ENCODE measurements around the gene MBOAT7. TPM values are rescaled to one million over a fixed set of nuclear protein-coding genes. Genes with fewer than 3 reads are reported as not detected.

MBOAT7 gene
- total RNA-seq, 1 experiment from 2014 or later = 109 TPM

GRCh38 chr19:54209058-54209810 is 19.9 kb upstream of the MBOAT7 start:
- POLR2A ChIA-PET = interaction anchor here (0.9 to 3.9 kb wide), 6 partner anchors 9 to 108 kb away, joined by 3 to 21 read pairs (median 6); partner anchors contain the start of genes MBOAT7, RPS9 and TSEN34
- DNase-seq (ENCODE audit: low spot score) (peak; percentile 36), ATAC-seq (peak; percentile 43)
- peak overlapping the region; percentile 91 for H3K27ac Mint-ChIP-seq
- H3K4me1 Mint-ChIP-seq = peaks cover 35% of the 10 kb centered on the region
- H3K36me3 Mint-ChIP-seq = peaks cover 47% of the 10 kb centered on the region
- CTCF ChIA-PET = interaction anchor here (0.5 to 2.6 kb wide), 4 partner anchors 17 to 57 kb away, joined by 3 to 14 read pairs (median 5); no protein-coding TSS in a partner anchor
- no peaks in the 10 kb centered on the region for H3K9me3 Mint-ChIP-seq
- H3K4me3 Mint-ChIP-seq = no peak overlapping the region
- H3K27me3 Mint-ChIP-seq (ENCODE audit: low read depth) = no peaks in the 10 kb centered on the region; the same call in 1 of the 2 replicates
- TF ChIP-seq AFF4 (CRISPR knock-in tag; IDR thresholded peaks at IDR 0.05; ENCODE audit: borderline replicate concordance) = no peak
- TF ChIP-seq TEAD4 (CRISPR knock-in tag; IDR thresholded peaks at IDR 0.05) = no peak; the same call in 1 of the 2 replicates
- TF ChIP-seq E2F4 (CRISPR knock-in tag; IDR thresholded peaks at IDR 0.05; ENCODE audit: borderline replicate concordance, low read depth) = no peak
- TF ChIP-seq NFATC4 (CRISPR knock-in tag; IDR thresholded peaks at IDR 0.05) = peak; percentile 69
- no peak for TF ChIP-seq GTF2I (CRISPR knock-in tag; conservative IDR thresholded peaks at IDR 0.05)
- peak; percentile 44; the same call in 1 of the 2 replicates for TF ChIP-seq IRF1 (CRISPR knock-in tag; IDR thresholded peaks at IDR 0.05)
- peak; percentile 36 for TF ChIP-seq ZNF671 (CRISPR knock-in tag; IDR thresholded peaks at IDR 0.05)
- TF ChIP-seq MXD4 (CRISPR knock-in tag; IDR thresholded peaks at IDR 0.05; ENCODE audit: borderline replicate concordance) = no peak
- peak; percentile 54; the same call in 1 of the 2 replicates for TF ChIP-seq PRRX2 (CRISPR knock-in tag; IDR thresholded peaks at IDR 0.05)
- no peak for TF ChIP-seq CREB1 (CRISPR knock-in tag; IDR thresholded peaks at IDR 0.05)
- no peak for TF ChIP-seq MAX (CRISPR knock-in tag; IDR thresholded peaks at IDR 0.05)
- no peak for TF ChIP-seq ZNF263 (CRISPR knock-in tag; IDR thresholded peaks at IDR 0.05; ENCODE audit: low read depth)
- TF ChIP-seq ZBTB43 (CRISPR knock-in tag; IDR thresholded peaks at IDR 0.05) = no peak
- TF ChIP-seq ZNF532 (CRISPR knock-in tag; IDR thresholded peaks at IDR 0.05; ENCODE audit: borderline replicate concordance) = peak; percentile 63; the same call in 1 of the 2 replicates
- TF ChIP-seq FOXK1 (CRISPR knock-in tag; IDR thresholded peaks at IDR 0.05) = no peak
- peak; percentile 78; the same call in 1 of the 2 replicates for TF ChIP-seq ZNF416 (CRISPR knock-in tag; IDR thresholded peaks at IDR 0.05)
- no peak for TF ChIP-seq ZNF121 (CRISPR knock-in tag; IDR thresholded peaks at IDR 0.05)
- 0 out of 2 replicates have a peak, but pooled peaks have one; percentile 11 for TF ChIP-seq ETV6 (CRISPR knock-in tag; IDR thresholded peaks at IDR 0.05)
- 0 out of 2 replicates have a peak, but pooled peaks have one; percentile 54 for TF ChIP-seq KAT7 (CRISPR knock-in tag; IDR thresholded peaks at IDR 0.05; ENCODE audit: borderline replicate concordance)
- TF ChIP-seq ESRRA (CRISPR knock-in tag; IDR thresholded peaks at IDR 0.05; ENCODE audit: borderline replicate concordance) = 0 out of 2 replicates have a peak, but pooled peaks have one; percentile 54
- TF ChIP-seq USF2 (CRISPR knock-in tag; IDR thresholded peaks at IDR 0.05) = no peak
- no peak for TF ChIP-seq OVOL2 (CRISPR knock-in tag; IDR thresholded peaks at IDR 0.05; ENCODE audit: borderline replicate concordance)
- peak; percentile 91; the same call in 1 of the 2 replicates for TF ChIP-seq ERG (CRISPR knock-in tag; IDR thresholded peaks at IDR 0.05)

All from WTC11 (cell line).